LNCAP (cell line): ENCODE results near the gene SRSF12.

ENCODE experiments used
- CTCF ChIP-seq: fragments of 450-650 bp; IDR thresholded peaks from 2 replicates; pipeline ENCODE4 v1.5.1; 2017; ENCODE audit warnings: mild to moderate bottlenecking

SRSF12 gene

DNA sequence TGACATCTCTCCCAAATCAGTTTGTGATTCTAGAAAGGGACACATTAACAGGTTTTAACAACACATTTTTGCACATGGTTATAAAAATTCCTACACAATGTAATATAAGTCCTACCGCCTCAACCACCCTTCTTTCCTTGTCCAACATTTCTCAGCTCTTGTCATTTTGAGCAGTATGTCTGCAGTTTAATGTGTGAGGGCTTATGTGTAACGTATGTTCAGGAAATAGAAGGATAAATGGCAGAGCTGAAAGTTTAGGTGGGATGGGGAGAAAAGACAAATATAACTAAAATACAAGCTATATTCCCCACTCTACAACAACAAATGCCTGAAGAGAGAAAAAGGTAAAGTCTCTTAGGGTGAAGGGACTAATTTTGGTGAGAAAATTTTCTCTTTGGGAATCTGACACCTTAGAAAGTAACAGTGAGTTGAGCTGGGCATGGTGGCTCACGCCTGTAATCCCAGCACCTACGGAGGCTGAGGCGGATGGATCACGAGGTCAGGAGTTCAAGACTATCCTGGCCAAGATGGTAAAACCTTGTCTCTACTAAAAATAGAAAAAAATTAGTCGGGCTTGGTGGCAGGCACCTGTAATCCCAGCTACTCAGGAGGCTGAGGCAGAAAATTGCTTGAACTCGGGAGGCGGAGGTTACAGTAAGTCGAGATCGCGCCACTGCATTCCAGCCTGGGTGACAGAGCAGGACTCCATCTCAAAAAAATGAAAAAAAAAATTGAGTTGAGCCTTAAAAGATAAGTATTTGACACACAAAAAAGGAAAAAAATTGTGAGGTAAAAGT is 32.3 kb downstream of the SRSF12 start:
- no peak for TF ChIP-seq CTCF

GRCh38 chr6:89084954-89085353 is 32.9 kb downstream of the SRSF12 start:
- no peak for TF ChIP-seq CTCF

DNA sequence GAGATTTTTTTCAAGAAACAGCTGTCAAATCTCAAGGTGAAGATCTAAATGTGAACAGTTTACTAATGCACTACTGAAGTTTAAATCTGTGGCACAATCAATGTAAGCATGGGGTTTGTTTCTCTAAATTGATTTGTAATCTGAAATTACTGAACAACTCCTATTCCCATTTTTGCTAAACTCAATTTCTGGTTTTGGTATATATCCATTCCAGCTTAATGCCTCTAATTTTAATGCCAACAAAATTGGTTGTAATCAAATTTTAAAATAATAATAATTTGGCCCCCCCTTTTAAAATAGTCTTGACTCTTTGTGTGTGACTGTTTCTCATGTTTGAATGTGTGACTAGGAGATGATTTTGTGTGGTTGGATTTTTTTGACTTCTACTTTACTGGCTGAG is 33.3 kb downstream of the SRSF12 start:
- no peak for TF ChIP-seq CTCF

DNA sequence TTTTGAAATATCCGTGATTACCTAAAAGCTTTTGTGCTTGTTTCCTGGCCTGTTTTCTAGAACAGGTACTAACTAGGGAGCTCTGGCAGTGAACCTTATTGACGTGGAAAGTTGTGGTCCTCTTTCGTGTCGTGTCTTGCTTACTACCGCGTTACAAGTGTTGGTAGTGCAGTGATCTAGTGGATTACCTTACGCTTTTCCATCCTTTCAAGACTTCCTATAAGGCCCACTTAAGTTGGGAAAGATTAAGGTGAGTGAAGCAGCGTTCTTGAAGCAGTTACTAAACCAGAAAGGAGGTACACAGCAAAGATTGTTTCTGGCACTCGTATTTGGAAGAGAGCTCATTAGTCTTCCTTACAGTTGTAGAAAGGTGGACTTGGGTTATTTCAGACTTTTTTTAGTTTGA is 35.4 kb downstream of the SRSF12 start:
- no peak for TF ChIP-seq CTCF

DNA sequence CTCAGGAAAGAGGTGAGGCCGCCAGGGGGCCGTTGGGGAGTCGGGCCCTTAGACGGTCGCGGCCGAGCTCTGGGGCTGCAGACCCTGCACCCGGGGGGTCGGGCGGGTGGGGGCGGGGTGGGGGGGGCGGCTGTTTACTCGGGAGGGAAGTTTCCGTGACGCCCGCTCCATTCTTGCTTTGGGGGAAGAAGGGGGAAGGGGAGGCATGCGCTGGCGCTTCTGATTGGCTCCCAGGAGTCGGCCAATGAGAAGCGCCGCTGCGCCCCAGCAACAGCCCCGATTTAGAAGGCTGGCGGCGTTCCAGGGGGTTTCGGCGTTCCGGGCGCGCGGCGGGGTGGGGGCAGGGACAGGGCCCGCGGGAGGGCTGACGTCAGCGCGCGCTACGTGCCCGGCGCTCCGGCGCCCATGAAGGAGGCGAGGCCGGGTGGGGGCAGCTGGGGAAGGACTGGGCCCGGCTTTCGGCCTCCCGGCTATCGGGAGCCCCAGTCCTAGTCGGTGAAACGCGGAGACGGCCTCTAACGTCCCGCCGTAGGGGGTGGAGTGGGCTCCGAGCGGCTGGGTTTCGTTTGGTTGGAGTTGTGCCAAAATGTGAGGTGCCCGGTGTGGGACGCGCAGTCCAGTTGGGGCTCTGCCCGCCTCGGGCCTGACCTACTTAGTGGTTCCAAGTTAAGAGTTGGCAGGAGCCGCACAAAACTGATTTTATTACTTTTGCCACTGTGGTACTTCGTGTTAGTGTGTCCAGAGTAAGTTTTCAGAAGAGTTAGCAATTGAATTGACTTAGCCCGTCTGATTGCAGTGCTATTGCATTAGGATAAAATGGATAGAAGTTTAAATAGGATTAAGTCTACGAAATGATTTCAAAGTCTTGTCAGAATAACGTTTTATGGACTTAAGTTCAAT is 36.2 kb downstream of the SRSF12 start:
- no peak for TF ChIP-seq CTCF

- no peak for TF ChIP-seq CTCF
Observed at GRCh38 chr6:89081129-89081422, 36.8 kb downstream of the SRSF12 start.

DNA sequence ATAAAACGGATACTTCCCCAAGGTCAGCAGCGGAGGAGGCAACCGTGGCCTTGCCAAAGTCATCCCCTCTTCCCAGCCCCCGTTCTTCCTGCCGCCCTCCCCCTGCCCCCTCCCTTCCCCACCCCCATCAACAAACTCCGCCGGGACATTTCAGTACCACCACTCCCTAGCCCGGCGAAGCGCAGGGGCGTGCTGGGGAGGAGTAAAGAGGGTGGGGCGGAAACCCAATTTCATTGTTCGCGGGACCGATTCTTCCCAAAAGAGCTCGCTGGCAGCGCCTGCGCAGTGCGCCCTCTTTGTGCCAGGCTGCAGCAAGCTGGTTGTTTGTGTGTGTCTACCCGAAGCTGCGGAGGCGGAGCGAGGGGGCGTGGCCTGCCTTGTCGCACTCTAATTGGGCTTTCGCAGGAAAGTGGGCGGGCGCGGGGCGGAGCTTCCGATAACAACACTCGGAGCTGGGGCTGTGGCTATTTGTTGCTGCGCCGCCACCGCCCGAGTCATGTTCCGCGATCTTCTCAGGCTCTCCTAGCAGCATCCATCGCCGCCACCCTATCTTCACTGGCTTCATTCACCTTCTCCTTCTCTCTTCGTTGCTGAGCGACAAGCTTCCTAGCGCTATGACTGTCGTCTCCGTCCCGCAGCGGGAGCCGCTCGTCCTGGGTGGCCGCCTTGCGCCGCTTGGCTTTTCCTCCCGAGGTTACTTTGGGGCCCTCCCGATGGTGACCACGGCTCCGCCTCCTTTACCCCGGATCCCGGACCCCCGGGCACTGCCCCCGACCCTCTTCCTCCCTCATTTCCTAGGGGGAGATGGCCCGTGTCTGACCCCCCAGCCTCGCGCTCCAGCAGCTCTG is 37.4 kb downstream of the SRSF12 start, which contains the start of gene PNRC1:
Gene PNRC1, plus strand, starts transcription at position 471 of the 848 bp plus-strand sequence. Its CDS starts 144 bp downstream, at position 615.
- no peak for TF ChIP-seq CTCF
